Activated CD4-positive, CD25-positive, alpha-beta regulatory T cell treated with anti-CD3 and anti-CD28 coated beads, Interleukin-2, amount 50 U/mL, for 72 hours (primary cell): ENCODE data around the gene PTPN3.

Experiments used
- DNase-seq: peaks from one replicate; pipeline ENCODE4 v3.0.0; 2021

Gene PTPN3

DNA sequence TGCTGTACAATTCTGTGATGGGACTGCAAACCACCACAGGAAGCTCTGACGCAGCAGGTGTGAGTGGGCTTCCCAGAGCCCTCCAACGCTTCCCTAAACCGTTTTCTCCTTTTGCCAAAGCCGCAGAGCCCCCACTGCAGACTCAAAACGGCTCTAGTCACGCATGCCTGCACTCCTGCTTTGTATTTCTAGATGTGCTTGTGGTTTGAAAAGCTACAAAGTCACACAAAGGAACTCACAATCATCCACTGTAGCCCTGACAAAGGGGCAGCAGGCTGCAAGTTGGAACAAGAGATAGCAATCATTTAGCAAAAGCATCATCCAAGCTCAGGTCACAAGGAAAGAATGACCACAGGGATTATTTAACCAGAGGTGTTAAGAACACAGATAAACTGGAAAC, 79.3 kb downstream of the PTPN3 start:
- DNase-seq: no peak

GRCh38 chr9:109417585-109418544, 80.2 kb downstream of the PTPN3 start:
- DNase-seq: no peak

DNA sequence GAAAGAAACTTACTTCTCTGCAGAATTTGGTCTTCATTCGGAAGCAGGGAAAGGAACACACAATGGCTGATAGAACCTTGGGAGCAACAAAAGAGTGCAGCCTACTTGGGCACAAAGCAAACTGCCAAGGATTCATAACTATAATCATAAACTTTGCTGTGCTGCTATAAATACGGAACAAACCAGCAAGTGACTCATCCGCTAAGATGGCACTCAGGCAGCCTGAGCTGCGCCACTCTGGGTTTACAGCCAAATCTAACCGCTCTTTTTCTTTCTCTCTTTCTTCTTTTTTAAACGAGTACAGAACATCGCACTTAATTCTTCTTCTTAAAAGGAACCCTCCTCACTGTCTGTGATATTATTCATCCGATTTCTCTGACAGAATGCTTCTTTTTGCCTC, 81.1 kb downstream of the PTPN3 start:
- no peak for DNase-seq

- DNase-seq: no peak
Measured at GRCh38 chr9:109416135-109416706, 81.9 kb downstream of the PTPN3 start.

GRCh38 chr9:109414125-109414785, 83.9 kb downstream of the PTPN3 start:
- DNase-seq: no peak

GRCh38 chr9:109411798-109412352, 86.2 kb downstream of the PTPN3 start:
- no peak for DNase-seq

GRCh38 chr9:109411069-109411761, 86.9 kb downstream of the PTPN3 start:
- DNase-seq: no peak

DNA sequence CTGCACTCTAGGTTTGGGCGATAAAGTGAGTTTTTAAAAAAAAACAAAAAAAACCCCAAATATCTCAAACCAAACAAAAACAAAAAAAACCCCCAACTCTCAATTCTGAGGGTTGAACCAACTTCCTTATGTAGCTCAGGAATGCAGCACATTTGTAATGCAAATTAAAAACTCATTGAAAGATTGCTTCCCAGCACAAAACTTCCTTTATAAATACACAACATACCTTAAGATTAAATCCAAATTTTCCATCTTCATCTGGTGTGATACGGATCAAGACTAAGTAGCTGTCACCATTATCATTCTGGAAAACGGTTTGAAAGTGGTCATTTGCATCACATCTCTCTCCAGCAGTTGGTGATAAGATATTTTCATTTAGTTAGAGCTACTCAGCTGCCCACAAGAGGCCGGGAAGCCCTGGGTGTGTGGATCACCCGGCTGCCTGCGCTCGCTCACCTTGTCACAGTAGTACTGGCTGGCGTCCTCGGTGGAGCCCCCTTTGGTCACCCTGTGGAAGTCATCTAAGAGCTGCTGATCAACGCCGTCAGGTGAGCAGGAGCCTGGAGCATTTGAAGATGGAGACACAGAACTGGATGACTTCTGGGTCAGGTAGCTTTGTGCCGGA, 88.2 kb downstream of the PTPN3 start:
- no peak for DNase-seq

DNA sequence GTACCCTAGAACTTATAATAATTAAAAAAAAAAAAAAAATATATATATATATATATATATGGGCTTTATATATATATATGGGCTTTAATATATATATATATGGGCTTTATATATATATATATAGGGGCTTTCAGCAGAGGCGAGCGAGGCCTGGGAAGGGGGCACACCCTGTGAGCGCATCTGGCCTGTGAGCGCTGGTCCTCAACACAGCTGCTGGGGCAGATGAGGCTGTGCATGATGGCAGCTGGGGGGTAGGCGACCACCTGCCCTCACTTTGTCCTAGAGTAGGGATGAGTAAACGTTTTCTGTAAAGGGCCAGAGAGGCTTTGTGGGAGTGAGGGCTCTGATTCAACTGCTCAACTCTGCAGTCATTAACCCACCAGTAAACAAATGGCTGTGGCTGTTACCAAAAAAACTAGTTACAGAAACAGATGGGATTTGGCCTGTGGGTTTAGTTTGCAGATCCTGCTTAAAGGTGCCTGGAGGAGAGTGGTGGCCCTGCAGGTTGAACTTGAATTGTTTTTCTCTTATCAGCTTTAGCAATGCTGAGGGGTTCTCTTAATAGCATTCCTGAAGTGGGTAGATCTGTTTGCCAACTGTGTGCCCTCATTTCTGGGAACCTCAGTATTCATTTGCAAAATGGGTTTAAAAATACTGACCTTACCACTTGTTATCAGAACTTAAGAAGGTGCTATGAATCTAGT, 89.2 kb downstream of the PTPN3 start:
- DNase-seq: no peak

GRCh38 chr9:109403766-109404320, 94.3 kb downstream of the PTPN3 start:
- DNase-seq: no peak

DNA sequence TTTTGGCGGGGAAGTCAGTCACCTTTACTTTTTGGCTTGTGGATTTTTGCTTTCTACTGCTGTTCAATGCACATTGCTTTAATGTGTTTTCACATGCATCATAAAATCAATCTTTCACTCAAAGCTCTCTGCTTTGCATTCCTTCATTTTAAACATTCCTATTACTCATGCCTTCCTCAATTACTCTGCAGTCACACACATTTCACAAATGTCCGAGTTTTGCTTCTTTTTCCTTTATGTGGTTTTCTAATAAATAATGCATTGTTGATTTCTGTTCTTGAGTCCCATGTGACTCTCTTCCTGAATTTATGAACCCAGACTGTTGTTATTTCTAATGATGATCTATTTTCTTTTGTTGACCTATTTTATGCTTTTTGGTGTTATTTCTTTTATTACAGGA, 95.0 kb downstream of the PTPN3 start:
- no peak for DNase-seq

DNA sequence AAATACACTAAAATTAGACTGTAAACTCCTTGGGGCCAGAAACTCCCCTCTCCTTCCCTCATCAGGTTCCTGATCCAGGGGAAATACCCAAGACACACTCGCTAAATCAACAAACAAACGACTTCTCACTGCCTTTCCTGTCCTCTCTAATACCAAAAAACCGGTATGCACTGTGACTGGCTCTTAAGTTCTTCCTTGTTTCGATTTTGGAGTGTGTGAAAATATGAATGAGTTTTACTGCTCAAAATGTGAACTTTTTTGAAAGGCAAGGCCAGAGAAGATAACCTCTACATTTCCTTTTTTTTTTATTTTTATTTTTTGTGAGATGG, 96.2 kb downstream of the PTPN3 start:
- DNase-seq: no peak

GRCh38 chr9:109401169-109401989, 96.7 kb downstream of the PTPN3 start:
- DNase-seq: peak; percentile 46

DNA sequence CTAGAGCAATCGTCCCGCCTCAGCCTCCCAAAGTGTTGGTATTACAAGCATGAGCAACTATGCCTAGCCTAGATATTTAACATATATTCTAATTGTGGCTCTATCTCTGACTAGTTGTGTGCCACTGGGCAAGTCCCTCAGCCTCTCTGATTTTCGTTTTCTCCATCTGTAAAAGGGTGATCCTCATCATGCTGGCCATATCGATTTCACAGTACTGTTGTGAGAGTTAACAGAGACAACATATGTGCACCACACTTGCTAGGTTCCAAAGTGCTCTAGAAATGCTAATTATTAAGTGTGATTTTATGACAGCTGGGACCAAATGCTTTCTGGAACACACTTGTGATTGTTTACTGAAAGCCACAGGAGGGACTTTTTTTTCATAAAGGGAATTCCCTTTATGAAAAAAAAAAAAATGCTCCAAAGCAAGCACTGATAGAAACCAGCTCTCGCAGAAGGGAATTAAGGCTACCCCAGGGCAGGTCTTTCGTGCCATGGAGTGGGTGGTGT, 98.8 kb downstream of the PTPN3 start:
- no peak for DNase-seq

GRCh38 chr9:109391176-109391575, 106.9 kb downstream of the PTPN3 start:
- DNase-seq: no peak

DNA sequence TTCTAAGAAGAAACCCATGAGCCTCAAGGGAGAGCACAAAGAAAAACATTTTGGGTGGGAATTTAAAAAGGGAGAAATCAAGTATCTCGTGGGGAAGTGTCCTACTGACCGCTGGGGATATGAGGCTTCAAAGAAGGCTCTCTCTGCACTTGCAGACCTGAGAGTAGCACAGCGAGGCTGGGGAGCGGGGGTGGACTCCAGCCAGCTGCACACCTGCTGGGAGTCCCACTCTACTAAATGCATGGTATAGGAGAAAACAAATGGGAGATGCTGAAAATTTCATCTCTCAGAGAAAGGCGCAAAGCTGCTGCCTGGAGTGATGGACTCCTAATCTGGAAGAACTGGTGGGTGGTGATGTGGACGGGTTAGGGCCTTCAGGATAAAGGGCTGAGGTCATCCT, 110.3 kb downstream of the PTPN3 start:
- no peak for DNase-seq

- no peak for DNase-seq
Measured at GRCh38 chr9:109387206-109387605, 110.9 kb downstream of the PTPN3 start.

DNA sequence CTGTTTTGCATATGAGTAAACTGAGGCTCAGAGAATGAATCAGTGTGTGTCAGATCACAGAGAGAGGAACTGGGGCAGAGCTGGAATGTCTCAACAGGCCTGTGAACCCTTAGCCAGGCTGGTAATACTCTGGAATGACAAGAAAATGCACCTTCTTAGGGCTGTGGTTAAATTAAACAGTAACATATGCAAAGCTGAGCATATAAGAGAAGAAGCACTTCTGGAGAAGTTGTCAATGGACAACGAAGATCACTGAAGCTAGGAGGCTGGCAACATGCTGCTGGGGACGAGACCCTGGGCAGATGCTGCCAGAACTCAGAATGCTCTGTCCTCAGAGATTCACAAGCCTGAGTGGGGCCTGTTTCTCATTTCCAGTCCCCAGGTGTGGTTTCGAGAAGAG, 112.6 kb downstream of the PTPN3 start:
- no peak for DNase-seq

DNA sequence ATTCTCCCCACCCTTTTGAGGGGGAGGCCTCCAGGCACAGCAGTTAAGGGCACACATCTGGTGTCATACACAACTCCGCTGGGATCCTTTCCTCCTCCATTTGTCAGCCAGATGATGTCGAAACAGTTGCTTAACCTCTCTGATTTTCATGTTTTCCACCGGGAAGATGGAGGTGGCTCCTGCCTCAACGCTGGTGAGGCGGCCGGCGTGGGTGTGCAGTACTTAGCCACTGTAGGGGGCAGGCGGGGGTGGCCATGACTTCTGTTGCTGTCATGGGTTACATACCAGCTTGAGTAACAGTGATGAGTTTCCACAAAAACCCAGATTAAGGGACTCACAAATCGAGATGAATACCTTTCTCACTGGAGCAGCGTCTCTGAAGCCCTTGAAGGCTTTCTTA, 114.2 kb downstream of the PTPN3 start:
- no peak for DNase-seq

- DNase-seq: no peak
Measured at GRCh38 chr9:109383356-109383755, 114.8 kb downstream of the PTPN3 start.

GRCh38 chr9:109382585-109382984, 115.5 kb downstream of the PTPN3 start:
- DNase-seq: no peak
